D721Med (cell line): ENCODE measurements around the gene HSPA12B.

Experiments used
- DNase-seq: peaks from one replicate; pipeline ENCODE4 v3.0.0; 2011; ENCODE audit warnings: low spot score; ENCODE audit not compliant: insufficient read length
- FAIRE-seq: peaks from 2 replicates; lab custom pipeline; 2011; peaks lifted over from hg19 to GRCh38; lab: Jason Lieb, UNC
- CTCF ChIP-seq: IDR thresholded peaks from 2 replicates; pipeline ENCODE4 v1.5.1; 2012; ENCODE audit warnings: mild to moderate bottlenecking, control low read depth; ENCODE audit not compliant: insufficient read depth; ENCODE audit errors: missing control alignments

HSPA12B gene

GRCh38 chr20:3741836-3742458, 9.5 kb downstream of the HSPA12B start:
- no peak for DNase-seq
- TF ChIP-seq CTCF, result no peak
- FAIRE-seq, result no peak

- FAIRE-seq, result no peak
- DNase-seq, result no peak
- TF ChIP-seq CTCF, result no peak
Measured at GRCh38 chr20:3743251-3743650, 10.8 kb downstream of the HSPA12B start.

GRCh38 chr20:3744037-3744436, 11.6 kb downstream of the HSPA12B start:
- DNase-seq (no peak), FAIRE-seq (no peak)
- TF ChIP-seq CTCF, result no peak

GRCh38 chr20:3744806-3745685, 12.6 kb downstream of the HSPA12B start:
- TF ChIP-seq CTCF, result no peak
- DNase-seq (no peak), FAIRE-seq (no peak)

- DNase-seq, result no peak
- TF ChIP-seq CTCF, result no peak
- FAIRE-seq, result no peak
Measured at GRCh38 chr20:3745686-3746173, 13.2 kb downstream of the HSPA12B start.

- TF ChIP-seq CTCF, result no peak
- DNase-seq, result no peak
- no peak for FAIRE-seq
Measured at GRCh38 chr20:3747471-3747870, 15.0 kb downstream of the HSPA12B start.
